GM11168 (cell line): ENCODE measurements around the gene SKAP2.

Experiments
- in situ Hi-C: fragments of 300-500 bp; cut with MboI; formaldehyde crosslinking; loops from one replicate; pipeline ENCODE4 v1.12.0; 2022; ENCODE audit warnings: low sequenced_read_pairs; ENCODE audit not compliant: unreplicated experiment

Gene SKAP2

DNA sequence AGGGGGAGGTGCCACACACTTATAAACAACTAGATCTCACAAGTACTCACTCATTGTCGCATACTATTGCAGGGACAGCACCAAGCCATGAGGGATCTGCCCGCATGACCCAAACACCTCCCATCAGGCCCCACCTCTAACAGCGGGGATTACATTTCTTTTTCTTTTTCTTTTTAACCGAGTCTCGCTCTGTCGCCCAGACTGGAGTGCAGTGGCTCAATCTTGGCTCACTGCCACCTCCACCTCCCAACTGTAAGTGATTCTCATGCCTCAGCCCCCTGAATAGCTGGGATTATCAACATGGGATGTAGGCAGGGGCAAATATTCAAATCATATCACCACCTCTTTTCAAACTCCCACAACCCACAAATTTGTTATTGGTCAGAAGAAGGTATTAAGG lies 76.7 kb downstream of the SKAP2 start:
- in situ Hi-C loops, result no loop called here

DNA sequence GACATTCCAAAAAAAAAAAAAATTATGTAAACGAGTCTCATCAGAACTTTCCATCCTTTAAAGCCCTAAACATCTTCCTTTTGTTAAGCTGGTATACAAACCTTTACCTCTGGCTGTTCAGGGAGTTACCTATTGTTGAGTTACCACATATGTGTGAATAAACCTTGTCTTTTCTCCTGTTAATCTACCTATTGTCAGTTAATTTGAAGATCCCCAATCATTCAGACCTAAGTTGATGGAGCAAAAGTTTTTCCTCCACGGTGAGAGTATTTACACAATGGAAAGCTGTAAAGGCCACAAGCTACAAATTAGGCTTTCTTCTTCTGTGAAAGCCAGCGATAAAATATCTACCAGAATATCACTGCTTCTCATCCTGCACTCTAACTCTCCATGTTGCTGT lies 80.3 kb downstream of the SKAP2 start:
- in situ Hi-C loops, result no loop called here

GRCh38 chr7:26782501-26782900 lies 81.9 kb downstream of the SKAP2 start:
- in situ Hi-C loops, result no loop called here

DNA sequence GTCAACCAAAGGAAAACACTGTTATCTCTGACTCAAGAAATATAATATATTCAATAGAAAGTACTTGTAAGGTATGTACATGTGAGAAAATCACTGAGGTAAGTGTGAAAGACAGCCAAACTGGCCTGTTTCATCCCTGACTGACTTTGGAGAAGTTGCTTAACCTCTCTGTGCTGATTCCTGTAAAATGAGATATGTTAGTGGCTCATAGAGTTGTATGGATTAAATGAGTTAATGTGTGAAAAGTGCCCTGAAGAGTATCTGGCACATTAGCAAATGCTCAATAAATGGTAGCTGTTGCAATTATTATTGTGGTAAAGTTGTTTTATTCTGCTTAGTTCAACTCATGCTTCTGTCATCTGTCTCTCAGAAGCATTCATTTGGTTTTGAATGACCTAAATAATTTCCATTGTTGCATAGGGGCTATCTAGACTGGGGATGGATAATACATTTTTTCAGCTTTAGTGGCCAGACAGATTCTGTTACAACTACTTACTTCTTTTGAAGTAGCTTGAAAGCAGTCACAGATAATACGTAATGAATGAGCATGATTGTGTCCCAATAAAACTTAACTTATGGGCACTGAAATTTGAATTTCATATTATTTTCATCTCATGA lies 84.3 kb downstream of the SKAP2 start:
- in situ Hi-C loops, result no loop called here

GRCh38 chr7:26777385-26777784 lies 87.0 kb downstream of the SKAP2 start:
- in situ Hi-C loops, result no loop called here

DNA sequence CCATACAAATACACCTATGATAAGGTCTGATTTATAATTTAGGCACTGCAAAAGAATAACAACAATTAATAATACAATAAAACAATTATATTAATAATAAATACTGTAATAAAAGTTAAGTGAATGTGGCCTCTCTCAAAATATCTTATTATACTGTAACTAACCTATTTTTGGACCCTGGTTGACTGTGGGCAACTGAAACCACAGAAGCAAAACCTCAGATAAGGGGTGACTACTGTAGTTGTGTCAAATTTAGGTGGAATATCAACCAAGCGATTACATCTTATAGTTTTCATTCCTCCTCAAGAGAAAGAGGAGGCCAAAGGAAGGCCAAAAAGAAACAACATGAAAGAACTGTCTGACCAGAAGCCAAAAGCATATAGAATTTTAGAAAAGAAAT lies 103.9 kb downstream of the SKAP2 start:
- in situ Hi-C loops, result no loop called here

DNA sequence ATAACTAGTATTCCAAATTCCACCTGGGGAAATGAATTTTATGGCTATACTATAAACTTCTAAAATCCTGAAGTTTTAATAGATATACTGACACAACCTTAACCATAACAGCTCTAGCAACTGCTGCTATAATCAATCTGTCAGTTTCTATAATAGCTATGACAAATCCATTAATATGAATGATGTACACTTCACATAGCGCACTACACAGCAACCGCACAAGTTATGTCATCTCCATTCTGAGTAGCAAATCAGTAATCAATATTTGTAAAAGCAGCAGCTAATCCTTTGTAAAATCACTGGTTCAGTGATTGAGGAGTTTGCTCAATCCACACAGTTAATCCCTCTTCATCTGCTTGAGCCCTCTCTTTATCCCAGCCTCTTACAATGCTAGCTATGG lies 105.3 kb downstream of the SKAP2 start:
- in situ Hi-C loops, result no loop called here

DNA sequence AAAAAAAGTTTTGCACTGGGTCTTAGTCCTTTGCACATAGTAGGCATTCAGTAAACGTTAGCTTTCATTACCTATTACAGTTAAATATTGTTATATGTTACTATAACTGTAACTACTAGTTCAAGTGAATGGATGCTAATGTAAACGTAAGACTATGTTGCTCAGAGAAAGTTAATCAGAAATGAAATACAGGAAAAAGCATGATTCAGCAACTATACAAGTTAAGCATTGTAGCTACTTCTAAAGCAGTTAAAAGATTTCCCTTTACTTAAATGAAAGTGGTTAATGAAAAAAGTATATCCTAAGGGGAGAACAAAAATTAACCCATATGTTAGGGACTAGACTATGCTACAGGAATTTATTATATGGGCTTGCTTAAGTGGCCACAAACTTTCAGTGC lies 121.2 kb downstream of the SKAP2 start:
- in situ Hi-C loops, result no loop called here

GRCh38 chr7:26735976-26736600 lies 128.3 kb downstream of the SKAP2 start:
- in situ Hi-C loops, result no loop called here

- in situ Hi-C loops, result no loop called here
Observed at GRCh38 chr7:26729150-26729775, 135.1 kb downstream of the SKAP2 start.

DNA sequence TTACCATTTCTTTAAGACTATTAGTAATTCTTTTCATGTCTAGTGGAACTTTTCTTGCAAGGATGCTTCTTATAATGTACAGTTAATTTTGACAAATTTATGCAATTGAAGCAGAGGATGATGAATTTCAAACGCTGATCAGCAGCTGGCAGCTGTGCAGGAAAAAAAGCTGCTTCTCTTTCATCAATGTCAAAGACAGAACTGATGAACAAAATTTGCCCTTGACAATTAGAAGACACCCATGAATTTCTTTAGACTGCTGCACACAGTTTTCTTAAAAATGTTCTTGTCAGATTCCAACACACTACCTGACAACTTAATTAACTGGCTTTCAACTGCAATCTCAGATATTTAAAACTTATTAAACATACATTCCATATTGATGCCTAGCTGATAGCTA lies 138.3 kb downstream of the SKAP2 start:
- in situ Hi-C loops, result no loop called here

- in situ Hi-C loops, result loop anchor here (5.0 kb wide), 1 partner anchor 98 kb away; no protein-coding TSS in a partner anchor
Observed at GRCh38 chr7:26724795-26725194, 139.6 kb downstream of the SKAP2 start.

- in situ Hi-C loops, result loop anchor here (5.0 kb wide), 1 partner anchor 99 kb away; no protein-coding TSS in a partner anchor
Observed at GRCh38 chr7:26723129-26723528, 141.3 kb downstream of the SKAP2 start.

GRCh38 chr7:26721450-26721849 lies 142.9 kb downstream of the SKAP2 start:
- in situ Hi-C loops, result loop anchor here (5.0 kb wide), 1 partner anchor 101 kb away; no protein-coding TSS in a partner anchor

GRCh38 chr7:26718063-26718462 lies 146.3 kb downstream of the SKAP2 start:
- in situ Hi-C loops, result no loop called here

DNA sequence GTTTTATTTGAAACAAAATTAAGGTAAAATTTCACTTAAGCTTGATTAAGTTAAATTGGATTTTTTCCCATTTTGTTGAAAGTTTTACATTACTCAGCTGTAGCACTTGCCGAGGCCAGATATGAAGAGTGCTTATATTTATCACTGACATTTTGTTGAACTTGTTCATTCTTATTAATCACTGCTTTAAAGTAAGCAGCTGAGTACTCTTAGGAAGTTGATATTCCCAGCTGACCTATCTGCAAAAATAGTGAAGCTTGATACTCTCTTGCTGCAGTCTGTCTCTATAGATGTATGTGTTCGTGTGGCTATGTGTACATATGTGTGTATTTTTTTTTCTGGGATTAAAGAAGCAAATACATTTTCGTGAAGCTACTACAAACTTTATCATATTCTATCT lies 150.0 kb downstream of the SKAP2 start:
- in situ Hi-C loops, result no loop called here

DNA sequence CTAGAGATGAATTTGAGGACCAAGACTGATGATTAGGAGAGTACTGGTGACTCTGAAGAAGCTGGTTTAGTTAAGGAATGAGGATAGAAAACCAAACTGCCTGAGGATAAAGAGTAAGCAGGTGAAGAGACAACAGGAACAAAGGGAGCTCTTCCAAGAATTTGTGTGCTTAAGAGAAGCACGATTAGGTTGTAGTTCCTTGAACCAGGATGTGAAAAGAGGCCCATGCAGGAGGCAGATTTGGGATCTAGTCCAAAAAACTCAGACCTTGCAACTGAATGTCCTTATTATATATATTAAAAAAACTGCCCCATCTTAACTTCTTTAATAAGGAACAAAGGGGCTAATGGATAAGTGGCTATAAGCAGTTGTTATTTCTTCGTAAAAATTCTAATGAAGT lies 150.4 kb downstream of the SKAP2 start:
- in situ Hi-C loops, result no loop called here

DNA sequence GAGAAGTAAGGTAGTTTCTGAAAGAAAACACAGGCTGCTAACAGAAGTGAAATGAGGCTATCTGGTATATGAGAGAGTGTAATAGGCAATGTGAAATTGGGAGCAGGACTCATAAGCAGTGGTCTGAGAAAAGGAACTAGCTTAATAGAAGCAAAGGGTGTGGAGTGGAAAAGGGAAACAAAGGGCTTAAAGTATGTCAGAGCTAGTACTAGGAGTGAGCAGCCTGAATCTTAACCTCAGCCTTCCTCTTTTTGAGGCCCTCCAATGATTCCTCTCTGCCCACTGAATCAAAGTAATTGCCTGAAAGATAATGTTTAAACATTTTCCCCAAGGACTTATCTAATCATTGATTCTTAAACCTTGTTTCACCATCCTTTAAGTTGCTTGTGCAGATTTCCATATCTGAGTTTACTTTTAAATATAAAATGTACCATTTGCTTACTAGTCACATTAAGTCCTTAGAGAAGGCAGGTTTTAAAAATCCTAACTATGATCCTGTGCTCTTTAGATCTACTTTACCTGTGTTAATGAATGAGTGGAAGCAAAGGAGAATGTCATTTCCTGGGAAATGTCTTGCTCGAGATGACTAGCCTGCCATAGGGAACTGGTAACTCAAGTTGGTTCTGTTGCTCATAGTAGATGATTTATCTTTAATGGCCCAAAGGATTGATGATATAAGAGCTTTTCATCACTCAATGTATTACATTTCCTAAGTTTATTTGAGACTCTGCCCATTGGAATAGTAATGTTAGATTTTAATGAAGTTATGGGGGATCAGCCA lies 155.0 kb downstream of the SKAP2 start:
- in situ Hi-C loops, result no loop called here

DNA sequence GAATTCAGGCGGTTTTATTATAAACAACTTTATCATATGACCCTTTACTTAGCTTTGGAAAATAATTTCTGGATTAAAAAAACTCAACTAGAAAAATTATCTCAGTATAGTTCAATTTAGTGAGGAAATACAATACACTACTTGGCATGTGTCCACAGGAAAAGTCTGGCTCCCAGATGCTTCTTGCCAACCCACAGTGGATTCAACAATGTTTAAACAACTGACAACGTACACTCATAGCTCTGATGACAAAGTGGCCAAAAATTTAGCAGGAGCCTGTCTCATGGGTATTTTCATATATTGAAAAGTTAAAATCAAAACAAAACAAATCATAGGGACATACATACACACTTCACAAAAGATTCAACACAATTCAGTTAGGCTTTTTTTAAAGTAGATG lies 158.8 kb downstream of the SKAP2 start:
- in situ Hi-C loops, result no loop called here

DNA sequence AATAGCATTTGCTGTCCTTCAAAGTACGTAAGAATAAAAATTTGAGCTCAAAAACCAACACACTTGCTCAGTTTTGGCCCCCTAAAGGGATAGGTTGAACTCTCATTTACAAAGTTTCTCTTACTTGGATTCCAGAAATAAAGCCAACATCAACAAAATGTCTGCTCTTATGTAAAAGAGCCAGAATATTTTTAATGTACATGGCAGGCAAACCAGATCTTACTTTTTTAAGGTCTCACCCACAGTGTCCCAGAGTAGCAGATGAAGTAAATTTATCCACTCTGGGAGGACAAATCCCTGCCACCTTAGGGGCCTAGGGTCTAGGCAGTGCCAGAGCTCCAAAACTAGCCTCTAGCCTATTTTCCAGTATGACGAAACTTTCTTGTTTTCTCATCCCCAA lies 159.6 kb downstream of the SKAP2 start:
- in situ Hi-C loops, result no loop called here

- in situ Hi-C loops, result no loop called here
Observed at GRCh38 chr7:26704036-26704435, 160.4 kb downstream of the SKAP2 start.
